ENCODE measurements around the gene HEMGN. TPM values are rescaled to one million over a fixed set of nuclear protein-coding genes. Genes with fewer than 3 reads are reported as not detected.
A peak's percentile ranks its signal among the peaks of the same experiment; 100 is the strongest.
"Not testable (repeated sequence)": the region's sequence is repeated elsewhere in the genome, so short reads cannot be mapped to it uniquely, and the experiment has no call there.

Gene HEMGN
- total and polyA plus RNA-seq, 7 experiments from 2014 or later = 1.3 to 14.2 (median 4.2) TPM

DNA sequence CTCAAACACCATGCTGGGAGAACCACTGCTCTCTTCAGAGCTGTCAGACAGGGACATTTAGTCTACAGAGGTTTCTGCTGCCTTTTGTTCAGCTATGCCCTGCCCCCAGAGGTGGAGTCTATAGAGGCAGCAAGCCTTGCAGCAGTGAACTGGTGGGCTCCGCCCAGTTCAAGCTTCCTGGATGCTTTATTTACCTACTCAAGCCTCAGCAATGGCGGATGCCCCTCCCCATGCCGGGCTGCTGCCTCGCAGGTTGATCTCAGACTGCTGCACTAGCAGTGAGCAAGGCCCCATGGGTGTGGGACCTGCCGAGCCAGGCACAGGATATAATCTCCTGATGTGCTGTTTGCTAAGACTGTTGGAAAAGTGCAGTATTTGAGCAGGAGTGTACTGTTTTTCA is 12.9 kb upstream of the HEMGN start:
- CTCF ChIA-PET = interaction anchor here (0.6 to 11.8 kb wide), 4 partner anchors 15 to 306 kb away, joined by 3 to 118 read pairs (median 4); partner anchors contain the start of gene TRMO
- H3K4me1 ChIP-seq (ENCODE audit: control insufficient read depth in 2 of 2, insufficient read depth in 2 of 2, low read length in 2 of 2); ATAC-seq; H3K27ac Mint-ChIP-seq; H3K9me3 ChIP-seq (ENCODE audit: control insufficient read depth in 2 of 3, low read length in 3 of 3); H3K27ac ChIP-seq (ENCODE audit: low read depth, low read length); intact Hi-C loops (cut with micrococcal nuclease); H3K4me3 Mint-ChIP-seq; H3K4me3 ChIP-seq (ENCODE audit: low read length); H3K36me3 Mint-ChIP-seq; H3K27me3 ChIP-seq (ENCODE audit: control insufficient read depth in 2 of 2, insufficient read depth in 2 of 2, low read length in 2 of 2); H3K36me3 ChIP-seq (ENCODE audit: control insufficient read depth in 2 of 3, insufficient read depth in 3 of 3, low read length in 3 of 3); H3K9me3 Mint-ChIP-seq: not testable (repeated sequence)
- Mint-ChIP-seq H3K27me3 (peaks cover 0 to 53% (median 0%) of the 10 kb centered on the region in 5 donors), H3K4me1 (peaks cover 0 to 13% (median 7%) of the 10 kb centered on the region in 7 donors)
- DNase-seq = peak in 3 of 9 donors; percentile 4 to 36 (median 33)
- POLR2A ChIA-PET = interaction anchor here (1.1 to 1.6 kb wide), 3 partner anchors 28 to 29 kb away, joined by 3 read pairs; no protein-coding TSS in a partner anchor

DNA sequence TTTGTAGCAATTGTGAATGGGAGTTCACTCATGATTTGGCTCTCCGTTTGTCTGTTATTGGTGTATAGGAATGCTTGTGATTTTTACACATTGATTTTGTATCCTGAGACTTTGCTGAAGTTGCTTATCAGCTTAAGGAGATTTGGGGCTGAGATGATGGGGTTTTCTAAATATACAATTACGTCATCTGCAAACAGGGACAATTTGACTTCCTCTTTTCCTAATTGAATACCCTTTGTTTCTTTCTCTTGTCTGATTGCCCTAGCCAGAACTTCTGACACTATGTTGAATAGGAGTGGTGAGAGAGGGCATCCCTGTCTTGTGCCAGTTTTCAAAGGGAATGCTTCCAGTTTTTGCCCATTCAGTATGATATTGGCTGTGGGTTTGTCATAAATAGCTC is 9.1 kb upstream of the HEMGN start:
- H3K27ac ChIP-seq (ENCODE audit: low read depth, low read length); H3K4me3 Mint-ChIP-seq; ATAC-seq; H3K27ac Mint-ChIP-seq; H3K36me3 ChIP-seq (ENCODE audit: control insufficient read depth in 2 of 3, insufficient read depth in 3 of 3, low read length in 3 of 3); POLR2A ChIA-PET; H3K9me3 Mint-ChIP-seq; H3K36me3 Mint-ChIP-seq; CTCF ChIA-PET; DNase-seq; H3K27me3 ChIP-seq (ENCODE audit: control insufficient read depth in 2 of 2, insufficient read depth in 2 of 2, low read length in 2 of 2); intact Hi-C loops (cut with micrococcal nuclease); H3K4me3 ChIP-seq (ENCODE audit: low read length); H3K4me1 ChIP-seq (ENCODE audit: control insufficient read depth in 2 of 2, insufficient read depth in 2 of 2, low read length in 2 of 2); H3K9me3 ChIP-seq (ENCODE audit: control insufficient read depth in 2 of 3, low read length in 3 of 3); H3K4me1 Mint-ChIP-seq: not testable (repeated sequence)
- peaks cover 0 to 59% (median 0%) of the 10 kb centered on the region in 5 donors for H3K27me3 Mint-ChIP-seq

DNA sequence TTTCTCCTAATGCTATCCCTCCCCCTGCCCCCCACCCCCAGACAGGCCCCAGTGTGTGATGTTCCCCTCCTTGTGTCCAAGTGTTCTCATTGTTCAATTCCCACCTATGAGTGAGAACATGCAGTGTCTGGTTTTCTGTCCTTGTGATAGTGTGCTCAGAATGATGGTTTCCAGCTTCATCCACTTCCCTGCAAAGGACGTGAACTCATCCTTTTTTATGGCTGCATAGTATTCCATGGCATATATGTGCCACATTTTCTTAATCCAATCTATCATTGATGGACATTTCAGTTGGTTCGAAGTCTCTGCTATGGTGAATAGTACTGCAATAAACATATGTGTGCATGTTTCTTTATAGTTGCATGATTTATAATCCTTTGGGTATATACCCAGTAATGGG is 7.5 kb upstream of the HEMGN start:
- H3K4me1 Mint-ChIP-seq; H3K27me3 ChIP-seq (ENCODE audit: control insufficient read depth in 2 of 2, insufficient read depth in 2 of 2, low read length in 2 of 2); H3K9me3 Mint-ChIP-seq; ATAC-seq; H3K27ac Mint-ChIP-seq; intact Hi-C loops (cut with micrococcal nuclease); DNase-seq; H3K4me3 ChIP-seq (ENCODE audit: low read length); CTCF ChIA-PET; H3K4me1 ChIP-seq (ENCODE audit: control insufficient read depth in 2 of 2, insufficient read depth in 2 of 2, low read length in 2 of 2); H3K36me3 ChIP-seq (ENCODE audit: control insufficient read depth in 2 of 3, insufficient read depth in 3 of 3, low read length in 3 of 3); H3K27ac ChIP-seq (ENCODE audit: low read depth, low read length); H3K4me3 Mint-ChIP-seq; H3K9me3 ChIP-seq (ENCODE audit: control insufficient read depth in 2 of 3, low read length in 3 of 3); H3K36me3 Mint-ChIP-seq: not testable (repeated sequence)
- POLR2A ChIA-PET = interaction anchor here (0.8 to 4.1 kb wide), 3 partner anchors 24 to 112 kb away, joined by 3 to 13 read pairs (median 3); partner anchors contain the start of gene TRMO
- H3K27me3 Mint-ChIP-seq = peaks cover 0 to 60% (median 0%) of the 10 kb centered on the region in 5 donors

DNA sequence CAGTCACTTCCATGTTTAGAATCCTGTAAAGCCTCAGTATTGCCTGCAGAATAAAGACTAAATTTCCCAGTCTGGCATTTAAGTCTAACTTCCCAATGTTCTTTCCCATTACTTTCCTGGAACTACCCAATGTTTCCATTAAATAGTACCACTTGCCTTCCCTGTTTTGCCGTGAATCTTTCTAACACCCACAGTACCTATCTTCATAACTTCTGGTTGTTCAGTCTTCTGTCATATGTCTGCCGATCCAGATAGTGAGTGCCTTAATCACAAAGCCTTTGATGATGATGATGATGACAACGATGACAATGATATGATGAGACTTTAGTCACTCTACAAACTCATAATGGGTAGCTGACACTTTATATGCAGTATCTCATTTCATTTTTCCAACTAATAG is 6.6 kb upstream of the HEMGN start:
- Histone ChIP-seq H3K36me3 (ENCODE audit: control insufficient read depth in 2 of 3, insufficient read depth in 3 of 3, low read length in 3 of 3) (no peaks in the 10 kb centered on the region), H3K4me1 (ENCODE audit: control insufficient read depth in 2 of 2, insufficient read depth in 2 of 2, low read length in 2 of 2) (no peaks in the 10 kb centered on the region), H3K27me3 (ENCODE audit: control insufficient read depth in 2 of 2, insufficient read depth in 2 of 2, low read length in 2 of 2) (no peaks in the 10 kb centered on the region), H3K9me3 (ENCODE audit: control insufficient read depth in 2 of 3, low read length in 3 of 3) (no peaks in the 10 kb centered on the region), H3K27ac (ENCODE audit: low read depth, low read length) (no peak overlapping the region), H3K4me3 (ENCODE audit: low read length) (no peak overlapping the region)
- ATAC-seq (no peak), DNase-seq (no peak)
- Mint-ChIP-seq H3K9me3 (peaks cover 0 to 4% (median 0%) of the 10 kb centered on the region in 11 donors), H3K4me3 (no peak overlapping the region), H3K27ac (no peak overlapping the region), H3K4me1 (peaks cover 0 to 9% (median 0%) of the 10 kb centered on the region in 7 donors), H3K27me3 (peaks cover 0 to 52% (median 0%) of the 10 kb centered on the region in 5 donors), H3K36me3 (no peaks in the 10 kb centered on the region)
- intact Hi-C loops (cut with micrococcal nuclease) = no loop called here
- CTCF ChIA-PET = interaction anchor here (1.5 kb wide), 1 partner anchor 21 kb away, joined by 4 read pairs; no protein-coding TSS in a partner anchor
- POLR2A ChIA-PET = interaction anchor here (0.7 to 4.1 kb wide), 5 partner anchors 17 to 166 kb away, joined by 3 to 13 read pairs (median 3); partner anchors contain the start of gene TRMO

DNA sequence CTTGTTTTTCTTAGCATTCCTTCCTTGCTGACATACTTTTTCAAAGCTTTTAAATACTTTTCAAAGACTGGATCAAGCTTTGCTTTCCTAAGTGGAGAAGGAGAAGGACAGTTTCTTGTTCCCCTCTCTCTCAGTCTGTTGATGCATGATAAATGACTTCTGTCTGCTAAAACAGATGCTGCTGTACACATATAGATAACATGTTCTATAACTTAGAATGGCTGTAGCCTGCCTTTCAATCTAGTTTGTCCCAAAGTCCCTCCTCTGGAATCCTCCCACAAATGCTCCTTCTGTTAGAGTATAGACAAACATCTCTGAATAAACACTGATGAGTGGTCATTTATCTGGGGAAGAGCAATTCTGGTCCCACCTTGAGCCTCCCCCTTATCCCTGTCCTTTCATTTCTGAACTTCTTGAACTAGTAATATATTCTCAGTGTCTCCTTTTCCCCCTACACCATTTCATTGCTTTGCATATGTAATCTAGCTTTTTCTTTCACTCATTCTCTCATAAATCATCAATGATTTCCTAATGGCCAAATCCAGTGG is 5.4 kb upstream of the HEMGN start:
- Histone ChIP-seq H3K27me3 (ENCODE audit: control insufficient read depth in 2 of 2, insufficient read depth in 2 of 2, low read length in 2 of 2) (no peaks in the 10 kb centered on the region), H3K27ac (ENCODE audit: low read depth, low read length) (no peak overlapping the region), H3K9me3 (ENCODE audit: control insufficient read depth in 2 of 3, low read length in 3 of 3) (no peaks in the 10 kb centered on the region), H3K36me3 (ENCODE audit: control insufficient read depth in 2 of 3, insufficient read depth in 3 of 3, low read length in 3 of 3) (no peaks in the 10 kb centered on the region), H3K4me3 (ENCODE audit: low read length) (no peak overlapping the region), H3K4me1 (ENCODE audit: control insufficient read depth in 2 of 2, insufficient read depth in 2 of 2, low read length in 2 of 2) (peaks cover 4 to 9% of the 10 kb centered on the region in 2 donors)
- H3K36me3 Mint-ChIP-seq = no peaks in the 10 kb centered on the region
- ATAC-seq = no peak
- H3K27ac Mint-ChIP-seq = no peak overlapping the region
- no peak for DNase-seq
- intact Hi-C loops (cut with micrococcal nuclease) = no loop called here
- peaks cover 0 to 4% (median 0%) of the 10 kb centered on the region in 11 donors for H3K9me3 Mint-ChIP-seq
- H3K4me3 Mint-ChIP-seq = no peak overlapping the region
- POLR2A ChIA-PET = interaction anchor here (0.6 to 4.1 kb wide), 6 partner anchors 13 to 109 kb away, joined by 3 to 13 read pairs (median 4); partner anchors contain the start of gene TRMO
- peaks cover 5 to 17% (median 10%) of the 10 kb centered on the region in 7 donors for H3K4me1 Mint-ChIP-seq
- CTCF ChIA-PET = interaction anchor here (0.8 to 1.0 kb wide), 3 partner anchors 14 to 53 kb away, joined by 3 to 4 read pairs (median 4); no protein-coding TSS in a partner anchor
- H3K27me3 Mint-ChIP-seq = peaks cover 0 to 40% (median 0%) of the 10 kb centered on the region in 5 donors

DNA sequence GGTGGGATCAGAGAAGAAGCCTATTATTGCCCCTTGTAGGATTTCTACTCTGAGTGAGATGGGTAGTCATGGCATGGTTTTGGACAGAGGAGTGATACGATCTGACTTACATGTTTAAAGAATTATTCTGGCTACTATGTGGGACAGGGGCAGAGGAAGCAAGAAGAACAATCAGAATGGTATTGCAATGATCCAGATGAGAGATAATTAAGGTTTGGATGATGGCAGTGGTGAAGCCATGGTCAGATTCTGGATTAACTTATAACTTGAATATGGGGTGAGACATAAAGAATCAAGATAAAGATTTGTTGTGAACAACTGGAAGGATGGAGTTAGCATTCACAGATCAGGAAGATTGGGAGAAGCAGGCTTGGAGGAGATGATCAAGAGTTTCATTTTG is 3.4 kb upstream of the HEMGN start:
- H3K4me1 Mint-ChIP-seq = peaks cover 15 to 33% (median 29%) of the 10 kb centered on the region in 7 donors
- POLR2A ChIA-PET = interaction anchor here (1.0 to 4.1 kb wide), 2 partner anchors 10 to 19 kb away, joined by 3 to 13 read pairs; partner anchors contain the start of gene TRMO
- H3K4me3 Mint-ChIP-seq = no peak overlapping the region
- H3K4me3 ChIP-seq (ENCODE audit: low read length) = no peak overlapping the region
- peaks cover 18 to 23% of the 10 kb centered on the region in 2 donors for H3K4me1 ChIP-seq (ENCODE audit: control insufficient read depth in 2 of 2, insufficient read depth in 2 of 2, low read length in 2 of 2)
- CTCF ChIA-PET = no interaction called here
- peaks cover 0 to 21% (median 0%) of the 10 kb centered on the region in 5 donors for H3K27me3 Mint-ChIP-seq
- no peak for ATAC-seq
- no peak overlapping the region for H3K27ac Mint-ChIP-seq
- DNase-seq = no peak
- H3K27me3 ChIP-seq (ENCODE audit: control insufficient read depth in 2 of 2, insufficient read depth in 2 of 2, low read length in 2 of 2) = no peaks in the 10 kb centered on the region
- no peaks in the 10 kb centered on the region for H3K36me3 ChIP-seq (ENCODE audit: control insufficient read depth in 2 of 3, insufficient read depth in 3 of 3, low read length in 3 of 3)
- peaks cover 0 to 2% (median 0%) of the 10 kb centered on the region in 11 donors for H3K9me3 Mint-ChIP-seq
- no peaks in the 10 kb centered on the region for H3K36me3 Mint-ChIP-seq
- H3K9me3 ChIP-seq (ENCODE audit: control insufficient read depth in 2 of 3, low read length in 3 of 3) = no peaks in the 10 kb centered on the region
- intact Hi-C loops (cut with micrococcal nuclease) = no loop called here
- no peak overlapping the region for H3K27ac ChIP-seq (ENCODE audit: low read depth, low read length)
